H9 (cell line): ENCODE measurements around the gene MND1. TPM values are rescaled to one million over a fixed set of nuclear protein-coding genes. Genes with fewer than 3 reads are reported as not detected.

Experiments used
- DNase-seq: peaks from one replicate; pipeline ENCODE4 v3.0.0-alpha.2; 2017
- H2AFZ ChIP-seq: one replicate; pipeline ENCODE4 v1.6.1; 2013; ENCODE audit warnings: mild to moderate bottlenecking, low read length, control low read depth, moderate library complexity
- H2AK5ac ChIP-seq: 2 replicates; pipeline ENCODE4 v1.6.1; 2013; ENCODE audit warnings: low read length, control low read depth, mixed read lengths; ENCODE audit not compliant: insufficient read length
- H2BK120ac ChIP-seq: one replicate; pipeline ENCODE4 v1.6.1; 2013; ENCODE audit warnings: low read depth, mild to moderate bottlenecking, low read length, control low read depth, inconsistent platforms; ENCODE audit not compliant: poor library complexity, severe bottlenecking
- H2BK12ac ChIP-seq: 2 replicates; pipeline ENCODE4 v1.6.1; 2013; ENCODE audit warnings: low read length, control low read depth, mixed read lengths, low read depth; ENCODE audit not compliant: insufficient read length
- H2BK15ac ChIP-seq: 2 replicates; pipeline ENCODE4 v1.6.1; 2013; ENCODE audit warnings: low read depth, low read length, control low read depth
- H2BK20ac ChIP-seq: one replicate; pipeline ENCODE4 v1.6.1; 2013; ENCODE audit warnings: low read depth, mild to moderate bottlenecking, low read length, control low read depth, inconsistent platforms; ENCODE audit not compliant: poor library complexity, severe bottlenecking
- H2BK5ac ChIP-seq: 2 replicates; pipeline ENCODE4 v1.6.1; 2013; ENCODE audit warnings: low read length, control low read depth, mixed read lengths; ENCODE audit not compliant: insufficient read length
- H3K14ac ChIP-seq: 2 replicates; pipeline ENCODE4 v1.6.1; 2013; ENCODE audit warnings: low read length, control low read depth; ENCODE audit not compliant: insufficient read depth
- H3K18ac ChIP-seq: 2 replicates; pipeline ENCODE4 v1.6.1; 2013; ENCODE audit warnings: low read depth, mild to moderate bottlenecking, mixed read lengths, low read length, control low read depth; ENCODE audit not compliant: insufficient read length
- H3K23ac ChIP-seq: 2 replicates; pipeline ENCODE4 v1.6.1; 2013; ENCODE audit warnings: low read length, control low read depth, mixed read lengths, low read depth; ENCODE audit not compliant: insufficient read length
- H3K23me2 ChIP-seq: 2 replicates; pipeline ENCODE4 v1.6.1; 2013; ENCODE audit warnings: low read depth, mild to moderate bottlenecking, mixed read lengths, low read length, control low read depth; ENCODE audit not compliant: insufficient read length, poor library complexity, severe bottlenecking
- H3K27ac ChIP-seq: 2 replicates; pipeline ENCODE4 v1.5.1; 2013; ENCODE audit warnings: low read length, control low read depth, mixed read lengths, low read depth; ENCODE audit not compliant: insufficient read length
- H3K27me3 ChIP-seq: 2 replicates; pipeline ENCODE4 v1.6.1; 2013; ENCODE audit warnings: low read length, control low read depth, inconsistent platforms; ENCODE audit not compliant: insufficient read depth
- H3K4ac ChIP-seq: 2 replicates; pipeline ENCODE4 v1.6.1; 2013; ENCODE audit warnings: low read depth, mild to moderate bottlenecking, control low read depth, inconsistent platforms, low read length, moderate library complexity
- H3K4me1 ChIP-seq: 2 replicates; pipeline ENCODE4 v1.6.1; 2013; ENCODE audit warnings: low read length, control low read depth, inconsistent platforms; ENCODE audit not compliant: insufficient read depth
- H3K4me2 ChIP-seq: 2 replicates; pipeline ENCODE4 v1.6.1; 2013; ENCODE audit warnings: low read length, control low read depth, mixed read lengths; ENCODE audit not compliant: insufficient read length, insufficient read depth
- H3K56ac ChIP-seq: 2 replicates; pipeline ENCODE4 v1.6.1; 2013; ENCODE audit warnings: low read depth, mild to moderate bottlenecking, mixed read lengths, low read length, control low read depth; ENCODE audit not compliant: insufficient read length
- H3K79me1 ChIP-seq: 2 replicates; pipeline ENCODE4 v1.6.1; 2013; ENCODE audit warnings: low read depth, mild to moderate bottlenecking, moderate library complexity, low read length, control low read depth, inconsistent platforms; ENCODE audit not compliant: insufficient read depth, poor library complexity, severe bottlenecking
- H3K79me2 ChIP-seq: 2 replicates; pipeline ENCODE4 v1.6.1; 2013; ENCODE audit warnings: low read length, control low read depth, inconsistent platforms; ENCODE audit not compliant: insufficient read depth
- H3K9ac ChIP-seq: 2 replicates; pipeline ENCODE4 v1.6.1; 2013; ENCODE audit warnings: low read length, control low read depth, mixed read lengths; ENCODE audit not compliant: insufficient read length; ENCODE audit errors: extremely low read depth
- H3K9me3 ChIP-seq: one replicate; pipeline ENCODE4 v1.6.1; 2013; ENCODE audit warnings: low read depth, low read length, inconsistent platforms; ENCODE audit not compliant: control insufficient read depth
- H3T11ph ChIP-seq: one replicate; pipeline ENCODE4 v1.6.1; 2013; ENCODE audit warnings: mild to moderate bottlenecking, low read length, control low read depth, inconsistent platforms
- H4K20me1 ChIP-seq: one replicate; pipeline ENCODE4 v1.6.1; 2013; ENCODE audit not compliant: control insufficient read depth, insufficient read length, insufficient read depth
- H4K5ac ChIP-seq: 2 replicates; pipeline ENCODE4 v1.6.1; 2013; ENCODE audit warnings: low read depth, mild to moderate bottlenecking, mixed read lengths, low read length, control low read depth; ENCODE audit not compliant: insufficient read length
- H4K8ac ChIP-seq: replicated peaks from 2 replicates; pipeline ENCODE4 v1.6.1; 2013; ENCODE audit warnings: low read length, control low read depth, mixed read lengths, low read depth; ENCODE audit not compliant: insufficient read length
- H4K91ac ChIP-seq: 2 replicates; pipeline ENCODE4 v1.6.1; 2013; ENCODE audit warnings: low read depth, mild to moderate bottlenecking, moderate library complexity, mixed read lengths, low read length, control low read depth; ENCODE audit not compliant: insufficient read length
- H3K27ac Mint-ChIP-seq, 3 experiments: 2 replicates in 2 of 3; 3 replicates in 1 of 3; pipeline ENCODE4 v1.8.0; 2020 to 2021; ENCODE audit warnings: mixed read lengths in 3 of 3, mild to moderate bottlenecking in 1 of 3, moderate library complexity in 1 of 3
- H3K27me3 Mint-ChIP-seq: 2 replicates; pipeline ENCODE4 v1.8.0; 2021; ENCODE audit warnings: low read depth, mild to moderate bottlenecking, moderate library complexity, mixed read lengths
- H3K36me3 Mint-ChIP-seq, 3 experiments: 2 replicates in 2 of 3; 3 replicates in 1 of 3; pipeline ENCODE4 v1.8.0; 2020 to 2021; ENCODE audit warnings: low read depth in 3 of 3, mixed read lengths in 3 of 3; ENCODE audit not compliant: insufficient read depth in 1 of 3
- H3K4me1 Mint-ChIP-seq, 2 experiments: 2 replicates each; pipeline ENCODE4 v1.8.0; 2020; ENCODE audit warnings: mixed read lengths in 2 of 2
- H3K4me3 Mint-ChIP-seq, 2 experiments: 2 replicates in 1 of 2; 3 replicates in 1 of 2; pipeline ENCODE4 v1.8.0; 2020 to 2021; ENCODE audit warnings: mild to moderate bottlenecking in 2 of 2, mixed read lengths in 2 of 2, moderate library complexity in 1 of 2
- H3K9me3 Mint-ChIP-seq, 2 experiments: 2 replicates in 1 of 2; 3 replicates in 1 of 2; pipeline ENCODE4 v1.8.0; 2020; ENCODE audit warnings: mild to moderate bottlenecking in 2 of 2, mixed read lengths in 2 of 2, moderate library complexity in 1 of 2
- CTCF ChIP-seq: fragments of 200-600 bp; sonication (generic); conservative IDR thresholded peaks from 3 replicates; pipeline ENCODE4 v1.8.0; 2021; ENCODE audit warnings: antibody characterized with exemption, mild to moderate bottlenecking
- WGBS: extraction: QIAGEN DNeasy Blood & Tissue Kit; methylation state at CpG from one replicate; pipeline ENCODE4 v1.1.7; 2013; ENCODE audit warnings: missing lambda C conversion rate, low lambda C conversion rate, mixed read lengths; ENCODE audit not compliant: insufficient read length; ENCODE audit errors: extremely low coverage; 5-methylcytosine and 5-hydroxymethylcytosine counted together
- total RNA-seq: library from RNA; stranded (reverse); gene quantifications from 2 replicates; pipeline ENCODE4 v1.2.1, GENCODE V29; 2021

MND1 gene
- total RNA-seq, 1 experiment from 2014 or later = 21.0 TPM

DNA sequence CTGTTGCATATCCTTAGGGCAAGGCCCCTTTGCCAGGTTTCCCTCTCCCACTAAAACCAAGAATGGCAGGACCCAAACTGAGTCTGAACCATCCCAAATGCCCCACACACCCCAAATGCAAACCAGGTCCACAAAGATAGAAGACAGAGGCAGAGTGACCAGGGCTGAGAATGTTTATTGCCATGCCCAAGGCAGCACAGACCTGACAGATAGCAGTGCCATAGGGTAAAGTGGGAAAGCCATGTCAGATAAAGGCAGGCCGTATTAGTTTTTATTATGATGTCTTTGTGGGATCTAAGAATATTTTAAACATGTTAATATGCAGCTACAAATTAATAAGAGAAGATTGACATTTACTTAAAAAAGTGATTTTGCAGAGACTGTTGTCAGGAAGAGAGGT lies 29.6 kb upstream of the MND1 start:
- H3K4me2 ChIP-seq = no peak overlapping the region
- H2BK15ac ChIP-seq = no peak overlapping the region
- no peaks in the 10 kb centered on the region for H3K9me3 Mint-ChIP-seq
- H3K56ac ChIP-seq = no peak overlapping the region
- no peaks in the 10 kb centered on the region for H3K79me1 ChIP-seq
- WGBS = no CpG with 5 or more reads among the region's 1 CpG
- H3K4me1 Mint-ChIP-seq = no peaks in the 10 kb centered on the region
- H2AFZ ChIP-seq = no peak overlapping the region
- no peak overlapping the region for H3K18ac ChIP-seq
- H2AK5ac ChIP-seq = no peak overlapping the region
- H3K9ac ChIP-seq = no peak overlapping the region
- peak overlapping the region; percentile 10 to 38 (median 34); a peak in 4 of 7 replicates for H3K27ac Mint-ChIP-seq
- no peaks in the 10 kb centered on the region for H3K27me3 ChIP-seq
- no peaks in the 10 kb centered on the region for H3K9me3 ChIP-seq
- no peak overlapping the region for H2BK12ac ChIP-seq
- H3K4me3 Mint-ChIP-seq = no peak overlapping the region
- peaks cover 21 to 50% (median 24%) of the 10 kb centered on the region in 3 experiments; a peak in 6 of 7 replicates for H3K36me3 Mint-ChIP-seq
- no peak overlapping the region for H4K91ac ChIP-seq
- H3K14ac ChIP-seq = no peak overlapping the region
- H3K4ac ChIP-seq = no peak overlapping the region
- no peak for TF ChIP-seq CTCF
- H3K27me3 Mint-ChIP-seq = no peaks in the 10 kb centered on the region
- no peak overlapping the region for H4K8ac ChIP-seq
- no peak overlapping the region for H4K5ac ChIP-seq
- no peak overlapping the region for H3K27ac ChIP-seq
- H4K20me1 ChIP-seq = no peaks in the 10 kb centered on the region
- H2BK5ac ChIP-seq = no peak overlapping the region
- H2BK120ac ChIP-seq = no peak overlapping the region
- no peaks in the 10 kb centered on the region for H3K23me2 ChIP-seq
- no peak overlapping the region for H3K23ac ChIP-seq
- no peak overlapping the region for H3T11ph ChIP-seq
- DNase-seq = no peak
- no peaks in the 10 kb centered on the region for H3K4me1 ChIP-seq
- H3K79me2 ChIP-seq = no peaks in the 10 kb centered on the region
- no peak overlapping the region for H2BK20ac ChIP-seq
